Astrocyte of the spinal cord (primary cell): Measurements from ENCODE around the gene GJA9.
A peak's percentile ranks its signal among the peaks of the same experiment; 100 is the strongest.

Experiments used
- DNase-seq: peaks from one replicate; pipeline ENCODE4 v3.0.0; 2011; ENCODE audit warnings: low read depth, low spot score
- H3K4me3 ChIP-seq: 2 replicates; pipeline ENCODE4 v1.5.1; 2011; ENCODE audit warnings: low read depth, mild to moderate bottlenecking, low read length, moderate library complexity
- CTCF ChIP-seq: IDR thresholded peaks from 2 replicates; pipeline ENCODE4 v1.5.1; 2012; ENCODE audit warnings: low read depth, mild to moderate bottlenecking, low read length, inconsistent platforms
- in situ Hi-C: cut with HindIII; loops from 2 replicates; pipeline ENCODE4 v1.10.0; 2017; ENCODE audit warnings: low sequenced_read_pairs

The GJA9 gene

GRCh38 chr1:38899560-38899959 lies 18.2 kb upstream of the GJA9 start:
- no peak for DNase-seq
- no peak for TF ChIP-seq CTCF
- in situ Hi-C loops, result no loop called here
- H3K4me3 ChIP-seq, result no peak overlapping the region

GRCh38 chr1:38898653-38899230 lies 17.4 kb upstream of the GJA9 start:
- no peak for DNase-seq
- in situ Hi-C loops, result no loop called here
- TF ChIP-seq CTCF, result no peak

GRCh38 chr1:38896169-38896568 lies 14.8 kb upstream of the GJA9 start:
- no peak for DNase-seq
- TF ChIP-seq CTCF, result no peak
- no peak overlapping the region for H3K4me3 ChIP-seq
- in situ Hi-C loops, result no loop called here

More at GRCh38 chr1:38898653-38899230, 17.4 kb upstream of the GJA9 start:
- no peak overlapping the region for H3K4me3 ChIP-seq

GRCh38 chr1:38892976-38893375 lies 11.6 kb upstream of the GJA9 start:
- in situ Hi-C loops, result no loop called here
- no peak for DNase-seq
- TF ChIP-seq CTCF, result no peak

GRCh38 chr1:38891753-38892152 lies 10.4 kb upstream of the GJA9 start:
- no peak for DNase-seq
- peak; percentile 22 for TF ChIP-seq CTCF
- in situ Hi-C loops, result no loop called here
- no peak overlapping the region for H3K4me3 ChIP-seq

More at GRCh38 chr1:38892976-38893375, 11.6 kb upstream of the GJA9 start:
- H3K4me3 ChIP-seq, result no peak overlapping the region

GRCh38 chr1:38889589-38889988 lies 8.2 kb upstream of the GJA9 start:
- in situ Hi-C loops, result no loop called here
- H3K4me3 ChIP-seq, result no peak overlapping the region
- no peak for DNase-seq
- no peak for TF ChIP-seq CTCF
